GM19240 (cell line): Measurements from ENCODE around the gene SLC7A6OS.

ENCODE experiments used
- DNase-seq: peaks from one replicate; pipeline ENCODE4 v3.0.0; 2011; ENCODE audit warnings: low spot score; ENCODE audit not compliant: insufficient read length

The SLC7A6OS gene

DNA sequence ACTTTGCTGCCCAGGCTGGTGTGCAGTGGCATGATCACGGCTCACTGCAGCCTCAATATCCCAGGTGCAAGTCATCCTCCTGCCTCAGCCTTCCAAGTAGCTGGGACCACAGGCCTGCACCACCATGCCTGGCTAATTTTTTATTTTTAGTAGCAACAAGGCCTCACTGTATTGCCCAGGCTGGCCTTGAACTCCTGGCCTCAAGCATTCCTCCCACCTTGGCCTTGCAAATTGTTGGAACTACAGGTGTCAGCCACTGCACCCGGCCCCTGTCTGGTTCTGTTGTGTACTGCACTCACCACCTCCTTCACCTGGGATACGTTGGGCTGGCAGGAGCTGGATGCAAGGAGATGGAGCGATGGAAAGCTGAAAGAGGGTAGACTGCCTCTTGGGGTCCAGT is 57.0 kb downstream of the SLC7A6OS start:
- no peak for DNase-seq

GRCh38 chr16:68252383-68252782 is 58.4 kb downstream of the SLC7A6OS start:
- DNase-seq: no peak

DNA sequence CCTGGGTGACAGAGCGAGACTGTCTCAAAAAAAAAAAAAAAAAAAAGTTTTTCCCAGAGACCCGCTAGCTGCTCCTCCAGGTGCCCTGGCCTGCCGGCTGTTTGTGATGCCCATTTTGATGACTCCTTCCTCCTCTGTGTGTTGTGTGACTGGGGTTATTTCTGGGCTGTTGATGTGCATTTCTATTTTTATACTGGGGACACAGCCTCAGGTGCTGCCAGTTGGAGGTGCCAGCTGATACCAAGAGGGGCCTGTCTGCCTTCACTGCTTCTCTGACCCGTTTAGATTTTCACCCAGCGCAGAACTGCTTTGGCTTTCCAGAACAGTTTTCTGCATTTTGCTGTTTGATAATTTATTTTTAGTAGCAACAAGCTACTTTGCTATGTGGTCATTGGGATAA is 58.9 kb downstream of the SLC7A6OS start:
- no peak for DNase-seq

- DNase-seq: no peak
Measured at GRCh38 chr16:68250951-68251350, 59.8 kb downstream of the SLC7A6OS start.

GRCh38 chr16:68249371-68249770 is 61.4 kb downstream of the SLC7A6OS start:
- no peak for DNase-seq
